SW 1271 (cell line): ENCODE data around the gene TECPR2.

Source experiments
- DNase-seq, 2 experiments: peaks; one replicate each; lab custom pipeline; 2025; lab: John Stamatoyannopoulos, UW

Gene TECPR2

GRCh38 chr14:102424923-102425322, 62.2 kb downstream of the TECPR2 start:
- DNase-seq, result no peak

DNA sequence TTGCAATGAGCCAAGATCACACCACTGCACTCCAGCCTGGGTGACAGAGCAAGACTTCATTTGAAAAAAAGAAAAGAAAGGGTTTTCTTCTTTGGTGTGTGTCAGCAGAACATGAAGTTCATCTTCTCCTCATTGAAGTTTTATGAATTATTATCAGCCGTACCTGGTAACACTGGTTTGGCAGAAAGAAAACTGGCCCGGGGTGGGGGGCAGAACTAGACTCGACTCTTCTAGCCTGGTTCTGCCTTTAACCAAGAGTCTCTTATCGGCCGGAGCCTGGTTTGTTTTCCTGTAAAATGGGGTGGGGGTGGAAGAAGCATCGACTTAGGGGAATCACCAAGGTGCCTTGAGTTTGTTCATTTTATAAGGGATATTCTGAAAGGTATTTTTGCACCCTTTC, 64.1 kb downstream of the TECPR2 start:
- DNase-seq, result no peak

GRCh38 chr14:102427642-102428041, 64.9 kb downstream of the TECPR2 start:
- no peak for DNase-seq

DNA sequence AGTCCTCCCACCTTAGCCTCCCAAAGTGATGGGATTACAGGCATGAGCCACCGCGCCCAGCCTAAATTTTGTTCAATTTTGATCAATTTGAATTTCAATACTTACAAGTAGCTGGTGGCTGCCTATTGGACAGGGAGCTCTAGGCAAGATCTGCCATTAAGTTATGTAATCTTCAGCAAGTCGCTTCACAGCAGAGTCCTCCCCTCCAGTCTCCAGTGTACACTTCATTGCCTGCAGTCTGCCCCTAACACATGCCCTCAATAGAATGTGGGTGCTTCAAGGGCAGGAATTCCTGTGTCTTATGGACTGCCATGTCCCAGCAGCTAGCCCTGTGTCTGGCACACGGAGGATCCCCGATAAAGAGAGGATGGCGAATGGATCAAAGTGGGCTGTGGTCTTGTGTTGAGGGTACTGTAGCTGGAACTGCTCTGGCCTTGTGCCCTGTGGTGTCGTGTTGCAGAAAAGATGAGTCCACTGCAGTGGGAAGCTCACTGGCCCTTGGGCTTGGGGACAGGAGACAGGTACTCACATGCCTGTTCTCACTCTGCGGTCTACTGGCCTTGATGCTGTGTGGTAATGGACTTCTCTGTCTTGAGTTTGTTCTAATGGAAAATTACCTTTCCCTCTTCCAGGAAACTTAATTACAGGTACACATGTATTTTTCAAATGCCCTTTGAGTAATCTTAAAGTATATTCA, 67.6 kb downstream of the TECPR2 start:
- no peak for DNase-seq

GRCh38 chr14:102431751-102432150, 69.0 kb downstream of the TECPR2 start:
- DNase-seq, result no peak

DNA sequence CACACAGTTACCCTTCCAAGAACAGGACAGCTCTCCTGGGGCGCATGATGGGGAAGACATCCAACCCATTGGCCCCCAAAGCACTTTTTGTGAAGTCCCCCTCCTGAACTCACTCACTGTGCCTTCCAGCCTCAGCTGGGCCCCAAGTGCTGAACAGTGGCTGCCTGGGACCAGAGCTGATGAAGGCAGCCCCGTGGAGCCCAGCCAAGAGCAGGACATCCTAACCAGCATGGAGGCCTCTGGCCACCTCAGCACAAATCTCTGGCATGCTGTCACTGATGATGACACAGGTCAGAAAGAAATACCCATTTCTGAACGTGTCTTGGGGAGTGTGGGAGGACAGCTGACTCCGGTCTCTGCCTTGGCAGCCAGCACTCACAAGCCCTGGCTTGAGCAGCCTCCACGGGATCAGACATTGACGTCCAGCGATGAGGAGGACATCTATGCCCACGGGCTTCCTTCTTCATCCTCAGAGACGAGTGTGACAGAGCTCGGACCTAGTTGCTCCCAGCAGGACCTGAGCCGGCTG, 72.0 kb downstream of the TECPR2 start:
- no peak for DNase-seq

- peak in 1 of 2 experiments; percentile 7 for DNase-seq
Observed at GRCh38 chr14:102437997-102438915, 75.5 kb downstream of the TECPR2 start.

GRCh38 chr14:102439556-102439955, 76.8 kb downstream of the TECPR2 start:
- no peak for DNase-seq

DNA sequence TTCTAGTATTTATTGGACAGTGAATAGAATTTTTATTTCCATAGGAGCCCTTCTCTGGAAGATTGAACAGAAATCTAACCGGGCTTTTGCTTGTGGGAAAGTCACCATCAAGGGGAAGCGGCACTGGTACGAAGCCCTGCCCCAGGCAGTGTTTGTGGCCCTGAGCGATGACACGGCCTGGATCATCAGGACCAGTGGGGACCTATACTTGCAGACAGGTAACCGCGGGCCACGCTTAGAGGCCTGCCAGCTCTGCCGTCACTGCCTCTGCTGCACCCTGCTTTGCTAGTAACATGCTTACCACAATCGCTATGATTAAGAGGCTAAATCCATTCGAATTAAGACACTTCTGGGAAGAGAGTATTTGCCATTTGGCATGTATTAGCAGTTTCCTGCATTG, 77.7 kb downstream of the TECPR2 start:
- no peak for DNase-seq

DNA sequence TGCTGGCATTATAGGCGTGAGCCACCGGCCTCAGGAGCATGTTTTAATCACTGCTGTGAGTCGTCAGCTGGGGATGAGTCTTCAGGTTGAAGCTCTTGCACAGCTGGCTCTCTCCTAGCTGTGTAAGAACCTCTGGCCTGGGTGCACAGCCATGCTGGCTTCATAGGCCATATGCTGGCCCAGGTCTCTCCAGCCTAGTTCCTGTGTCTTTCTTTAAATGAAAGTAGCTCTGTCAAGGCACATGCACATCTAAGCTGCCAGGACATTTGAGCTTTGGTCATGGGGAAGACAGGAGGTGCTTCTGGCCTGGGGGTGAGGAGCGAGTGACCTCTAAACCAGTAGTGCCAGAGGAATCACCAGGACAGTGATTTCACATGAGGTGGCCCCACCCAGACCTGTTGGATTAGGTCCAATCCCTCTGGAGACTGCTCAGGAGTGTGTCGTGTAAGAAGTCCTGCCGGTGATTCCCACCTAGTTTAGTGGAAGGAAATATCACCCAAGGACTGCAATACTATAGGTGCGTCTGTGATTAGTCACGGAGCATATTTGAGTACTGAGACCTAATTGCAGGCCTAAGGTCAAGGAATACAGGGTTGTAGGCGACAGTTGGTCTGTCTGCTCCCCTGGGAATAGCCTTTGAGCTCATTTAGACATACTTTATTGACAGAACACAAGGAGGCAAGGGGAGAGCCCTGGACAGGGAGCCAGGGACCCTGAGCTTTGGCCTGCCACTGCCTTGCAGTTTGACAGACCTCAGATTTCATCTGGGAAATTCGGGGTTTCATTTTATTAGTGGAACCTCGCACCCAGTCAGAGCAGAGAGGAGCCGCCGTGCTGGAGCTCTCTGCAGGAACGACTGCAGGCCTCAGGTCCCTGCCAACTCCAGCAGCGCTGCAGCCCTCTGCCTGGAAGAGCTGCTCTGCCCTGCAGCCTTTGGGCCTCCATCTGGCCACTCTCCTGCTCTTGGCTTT, 79.8 kb downstream of the TECPR2 start:
- DNase-seq, result no peak

DNA sequence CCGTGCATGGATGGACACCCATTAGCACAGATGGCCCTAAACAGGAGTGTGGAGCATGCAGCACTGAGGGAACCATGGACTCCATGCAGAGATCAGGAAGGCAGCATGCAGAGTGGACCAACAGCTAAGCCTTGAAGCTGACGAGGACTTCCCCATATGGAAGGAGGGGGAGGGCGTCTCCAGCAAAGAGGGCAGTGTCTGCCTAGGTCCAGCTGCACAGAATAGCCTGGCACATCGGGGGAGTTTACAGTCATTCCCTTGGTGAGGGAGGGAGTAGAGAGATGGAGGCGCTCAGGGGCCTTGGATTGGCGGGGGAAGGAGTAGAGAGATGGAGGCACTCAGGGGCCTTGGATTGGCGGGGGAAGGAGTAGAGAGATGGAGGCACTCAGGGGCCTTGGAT, 82.3 kb downstream of the TECPR2 start:
- no peak for DNase-seq

GRCh38 chr14:102445641-102446040, 82.9 kb downstream of the TECPR2 start:
- no peak for DNase-seq

- no peak for DNase-seq
Observed at GRCh38 chr14:102450206-102451063, 87.7 kb downstream of the TECPR2 start.

DNA sequence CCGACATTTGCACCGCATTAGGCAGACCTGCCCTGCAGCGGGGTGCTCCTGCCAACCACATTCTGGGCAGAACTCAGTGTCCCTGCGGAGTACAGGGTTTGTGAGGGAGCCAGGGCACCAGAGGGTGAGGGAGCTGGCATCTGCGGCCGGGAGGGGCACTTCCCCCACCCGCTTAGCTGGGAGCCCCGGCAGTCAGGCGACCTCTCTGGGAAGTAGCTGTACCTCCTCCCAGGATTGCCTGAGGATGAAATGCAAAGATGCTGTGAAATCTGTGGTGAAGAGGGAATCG, 88.3 kb downstream of the TECPR2 start:
- no peak for DNase-seq

- DNase-seq, result no peak
Observed at GRCh38 chr14:102452302-102452701, 89.6 kb downstream of the TECPR2 start.

DNA sequence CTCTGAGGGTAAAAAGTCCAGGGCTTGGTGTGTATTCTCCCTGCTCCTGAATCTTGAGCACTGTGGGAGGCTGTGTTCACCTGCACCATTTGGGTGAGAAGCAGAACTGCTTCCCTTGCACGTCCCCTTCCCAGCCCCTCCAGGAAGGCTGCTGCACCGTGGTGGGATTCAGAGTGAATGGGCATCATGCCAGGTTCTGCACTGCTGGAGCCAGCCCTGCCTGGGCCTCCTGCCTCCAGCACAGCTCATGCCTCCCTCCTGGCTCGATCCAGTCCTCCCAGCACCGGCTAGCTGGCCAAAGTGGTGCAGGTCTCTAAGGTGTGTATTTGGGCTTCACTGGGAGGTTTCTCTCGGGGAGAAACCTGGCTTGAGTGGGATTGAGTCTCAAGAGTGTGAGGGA, 92.0 kb downstream of the TECPR2 start:
- DNase-seq, result no peak

GRCh38 chr14:102457509-102457908, 94.8 kb downstream of the TECPR2 start:
- DNase-seq, result no peak

- no peak for DNase-seq
Observed at GRCh38 chr14:102461490-102462338, 99.0 kb downstream of the TECPR2 start.

- no peak for DNase-seq
Observed at GRCh38 chr14:102462391-102462790, 99.7 kb downstream of the TECPR2 start.

GRCh38 chr14:102464006-102464405, 101.3 kb downstream of the TECPR2 start:
- DNase-seq, result no peak
